WTC11 (cell line): ENCODE data around the gene FSHR. TPM values are rescaled to one million over a fixed set of nuclear protein-coding genes. Genes with fewer than 3 reads are reported as not detected.

Experiments used
- ATAC-seq: fragments of 200-7000 bp; cut with Tn5 transposase; 2 replicates; pipeline ENCODE4 v1.10.0; 2021; ENCODE audit warnings: mild to moderate bottlenecking, moderate library complexity
- CTCF ChIA-PET: fragments of 300-600 bp; sonication (Branson Sonifier 250); formaldehyde crosslinking; loops from one replicate; lab custom pipeline; 2021; ENCODE audit warnings: antibody characterized with exemption; lab: Charles Lee
- POLR2A ChIA-PET: fragments of 350-600 bp; sonication (Branson Sonifier 250); formaldehyde crosslinking; loops from one replicate; lab custom pipeline; 2021; ENCODE audit warnings: antibody characterized with exemption; lab: Charles Lee
- DNase-seq: peaks from one replicate; pipeline ENCODE4 v3.0.0; 2021; ENCODE audit warnings: low spot score
- H3K27ac Mint-ChIP-seq: 2 replicates; pipeline ENCODE4 v1.8.0; 2021; ENCODE audit warnings: mixed read lengths
- H3K27me3 Mint-ChIP-seq: 2 replicates; pipeline ENCODE4 v1.8.0; 2021; ENCODE audit warnings: low read depth, mild to moderate bottlenecking, moderate library complexity, mixed read lengths
- H3K36me3 Mint-ChIP-seq: 2 replicates; pipeline ENCODE4 v1.8.0; 2021; ENCODE audit warnings: mixed read lengths
- H3K4me1 Mint-ChIP-seq: 2 replicates; pipeline ENCODE4 v1.8.0; 2022; ENCODE audit warnings: mixed read lengths
- H3K4me3 Mint-ChIP-seq: 2 replicates; pipeline ENCODE4 v1.8.0; 2021; ENCODE audit warnings: mild to moderate bottlenecking, moderate library complexity, mixed read lengths
- H3K9me3 Mint-ChIP-seq: 2 replicates; pipeline ENCODE4 v1.8.0; 2021; ENCODE audit warnings: mixed read lengths
- ELF4 ChIP-seq: sonication (generic); formaldehyde crosslinking; IDR thresholded peaks from 2 replicates; pipeline ENCODE4 v1.8.1; 2022; ENCODE audit warnings: low read depth, mild to moderate bottlenecking, moderate library complexity, missing genetic modification reagents
- FOXP1 ChIP-seq: sonication (generic); formaldehyde crosslinking; IDR thresholded peaks from 2 replicates; pipeline ENCODE4 v1.8.0; 2022; ENCODE audit warnings: missing genetic modification reagents, mild to moderate bottlenecking, moderate library complexity, borderline replicate concordance
- GTF2I ChIP-seq: fragments of 250-450 bp; sonication (Bioruptor Pico); conservative IDR thresholded peaks from 2 replicates; pipeline ENCODE4 v1.4.0; 2021; ENCODE audit warnings: mild to moderate bottlenecking
- HMGA2 ChIP-seq: fragments of 250-450 bp; sonication (Bioruptor Pico); IDR thresholded peaks from 2 replicates; pipeline ENCODE4 v1.4.0; 2021; ENCODE audit warnings: mild to moderate bottlenecking, moderate library complexity
- IRF2 ChIP-seq: sonication (generic); formaldehyde crosslinking; IDR thresholded peaks from 2 replicates; pipeline ENCODE4 v1.8.0; 2022; ENCODE audit warnings: low read depth, missing genetic modification reagents, borderline replicate concordance
- NFATC4 ChIP-seq: fragments of 250-450 bp; sonication (Bioruptor Pico); IDR thresholded peaks from 2 replicates; pipeline ENCODE4 v1.9.0; 2021; ENCODE audit warnings: mild to moderate bottlenecking
- NR1H2 ChIP-seq: sonication (generic); formaldehyde crosslinking; IDR thresholded peaks from 2 replicates; pipeline ENCODE4 v1.9.0; 2021; ENCODE audit warnings: mild to moderate bottlenecking, moderate library complexity, missing genetic modification reagents
- PRRX2 ChIP-seq: fragments of 250-450 bp; sonication (Bioruptor Pico); IDR thresholded peaks from 2 replicates; pipeline ENCODE4 v1.8.0; 2021; ENCODE audit warnings: mild to moderate bottlenecking
- SMAD3 ChIP-seq: sonication (generic); formaldehyde crosslinking; IDR thresholded peaks from 2 replicates; pipeline ENCODE4 v1.8.0; 2022; ENCODE audit warnings: missing genetic modification reagents, mild to moderate bottlenecking, borderline replicate concordance
- TEAD1 ChIP-seq: sonication (generic); formaldehyde crosslinking; IDR thresholded peaks from 2 replicates; pipeline ENCODE4 v1.8.0; 2022; ENCODE audit warnings: mild to moderate bottlenecking, missing genetic modification reagents
- ZNF121 ChIP-seq: sonication (generic); formaldehyde crosslinking; IDR thresholded peaks from 2 replicates; pipeline ENCODE4 v1.8.0; 2023; ENCODE audit warnings: missing genetic modification reagents
- ZNF396 ChIP-seq: fragments of 250-450 bp; sonication (Bioruptor Pico); IDR thresholded peaks from 2 replicates; pipeline ENCODE4 v1.8.0; 2021; ENCODE audit warnings: mild to moderate bottlenecking, moderate library complexity, borderline replicate concordance
- ZNF423 ChIP-seq: fragments of 250-450 bp; sonication (Bioruptor Pico); IDR thresholded peaks from 2 replicates; pipeline ENCODE4 v2.1.2; 2022; ENCODE audit warnings: mild to moderate bottlenecking, moderate library complexity
- total RNA-seq: library from RNA; stranded (reverse); gene quantifications from 3 replicates; pipeline ENCODE4 v1.2.3, GENCODE V29; 2021
- TF ChIP-seq, protein P1 (sequence below): sonication (generic); formaldehyde crosslinking; IDR thresholded peaks from 2 replicates; pipeline ENCODE4 v1.8.0; 2023; ENCODE audit warnings: missing genetic modification reagents
- TF ChIP-seq, protein P2 (sequence below): sonication (generic); formaldehyde crosslinking; IDR thresholded peaks from 2 replicates; pipeline ENCODE4 v1.8.0; 2023; ENCODE audit warnings: mild to moderate bottlenecking, missing genetic modification reagents
- TF ChIP-seq, protein P3 (sequence below): fragments of 250-450 bp; sonication (Bioruptor Pico); IDR thresholded peaks from 2 replicates; pipeline ENCODE4 v1.8.0; 2021; ENCODE audit warnings: mild to moderate bottlenecking
- TF ChIP-seq, protein P4 (sequence below): fragments of 250-450 bp; sonication (Bioruptor Pico); IDR thresholded peaks from 2 replicates; pipeline ENCODE4 v1.9.0; 2021; ENCODE audit warnings: mild to moderate bottlenecking, borderline replicate concordance

FSHR gene
- total RNA-seq, 1 experiment from 2014 or later: not detected

DNA sequence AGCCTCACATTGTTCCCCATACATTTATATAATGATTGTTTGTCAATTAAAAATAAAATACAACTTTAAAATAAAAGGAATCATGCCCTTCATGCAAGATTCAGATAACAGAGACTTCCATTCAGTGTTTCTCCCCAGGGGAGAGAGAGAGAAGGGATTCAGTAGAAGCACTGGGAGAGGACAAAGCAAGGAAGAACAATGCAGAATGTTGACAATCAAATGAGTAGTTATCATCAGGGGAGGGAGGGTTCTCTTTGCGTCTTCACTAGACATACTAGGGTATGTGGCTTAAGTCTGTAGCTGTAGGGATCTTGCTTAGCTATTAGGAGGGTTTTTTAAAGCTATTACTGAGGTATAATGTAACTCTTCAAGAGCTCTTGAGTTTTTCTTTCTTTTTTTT, 30.7 kb downstream of the FSHR start (continued):
- TF ChIP-seq, protein P1, sequence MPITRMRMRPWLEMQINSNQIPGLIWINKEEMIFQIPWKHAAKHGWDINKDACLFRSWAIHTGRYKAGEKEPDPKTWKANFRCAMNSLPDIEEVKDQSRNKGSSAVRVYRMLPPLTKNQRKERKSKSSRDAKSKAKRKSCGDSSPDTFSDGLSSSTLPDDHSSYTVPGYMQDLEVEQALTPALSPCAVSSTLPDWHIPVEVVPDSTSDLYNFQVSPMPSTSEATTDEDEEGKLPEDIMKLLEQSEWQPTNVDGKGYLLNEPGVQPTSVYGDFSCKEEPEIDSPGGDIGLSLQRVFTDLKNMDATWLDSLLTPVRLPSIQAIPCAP: no peak
- TF ChIP-seq, protein P2, sequence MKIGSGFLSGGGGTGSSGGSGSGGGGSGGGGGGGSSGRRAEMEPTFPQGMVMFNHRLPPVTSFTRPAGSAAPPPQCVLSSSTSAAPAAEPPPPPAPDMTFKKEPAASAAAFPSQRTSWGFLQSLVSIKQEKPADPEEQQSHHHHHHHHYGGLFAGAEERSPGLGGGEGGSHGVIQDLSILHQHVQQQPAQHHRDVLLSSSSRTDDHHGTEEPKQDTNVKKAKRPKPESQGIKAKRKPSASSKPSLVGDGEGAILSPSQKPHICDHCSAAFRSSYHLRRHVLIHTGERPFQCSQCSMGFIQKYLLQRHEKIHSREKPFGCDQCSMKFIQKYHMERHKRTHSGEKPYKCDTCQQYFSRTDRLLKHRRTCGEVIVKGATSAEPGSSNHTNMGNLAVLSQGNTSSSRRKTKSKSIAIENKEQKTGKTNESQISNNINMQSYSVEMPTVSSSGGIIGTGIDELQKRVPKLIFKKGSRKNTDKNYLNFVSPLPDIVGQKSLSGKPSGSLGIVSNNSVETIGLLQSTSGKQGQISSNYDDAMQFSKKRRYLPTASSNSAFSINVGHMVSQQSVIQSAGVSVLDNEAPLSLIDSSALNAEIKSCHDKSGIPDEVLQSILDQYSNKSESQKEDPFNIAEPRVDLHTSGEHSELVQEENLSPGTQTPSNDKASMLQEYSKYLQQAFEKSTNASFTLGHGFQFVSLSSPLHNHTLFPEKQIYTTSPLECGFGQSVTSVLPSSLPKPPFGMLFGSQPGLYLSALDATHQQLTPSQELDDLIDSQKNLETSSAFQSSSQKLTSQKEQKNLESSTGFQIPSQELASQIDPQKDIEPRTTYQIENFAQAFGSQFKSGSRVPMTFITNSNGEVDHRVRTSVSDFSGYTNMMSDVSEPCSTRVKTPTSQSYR (CRISPR knock-in tag): no peak

DNA sequence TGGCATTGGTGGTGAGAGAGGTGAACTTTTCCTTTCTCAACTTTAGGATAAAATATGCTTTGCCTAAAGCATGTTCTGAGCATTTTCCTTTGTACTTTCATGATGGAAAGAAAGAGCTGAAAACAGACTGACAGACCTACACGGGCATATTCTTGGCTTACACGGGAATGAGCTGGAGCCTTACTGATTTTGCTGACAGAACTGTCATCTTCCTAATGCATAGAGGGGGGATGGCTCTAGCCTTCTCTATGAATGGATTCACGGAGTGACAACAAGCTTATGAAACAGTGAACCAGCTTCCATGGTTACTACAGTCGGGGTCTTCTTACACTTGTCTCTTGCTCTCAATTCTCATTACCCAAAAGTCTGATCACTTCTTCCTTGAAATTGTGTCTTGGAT, 32.2 kb downstream of the FSHR start:
- H3K4me1 Mint-ChIP-seq: peaks cover 7% of the 10 kb centered on the region
- ATAC-seq (no peak), DNase-seq (no peak)
- H3K9me3 Mint-ChIP-seq: no peaks in the 10 kb centered on the region
- TF ChIP-seq, protein P1: no peak
- TF ChIP-seq PRRX2 (CRISPR knock-in tag) (no peak), NFATC4 (CRISPR knock-in tag) (no peak), SMAD3 (CRISPR knock-in tag) (no peak), GTF2I (CRISPR knock-in tag) (no peak), ZNF423 (CRISPR knock-in tag) (no peak), NR1H2 (CRISPR knock-in tag) (no peak), FOXP1 (CRISPR knock-in tag) (no peak), TEAD1 (CRISPR knock-in tag) (no peak), ZNF121 (CRISPR knock-in tag) (no peak), ELF4 (CRISPR knock-in tag) (no peak), ZNF396 (CRISPR knock-in tag) (no peak), IRF2 (CRISPR knock-in tag) (no peak), HMGA2 (CRISPR knock-in tag) (no peak)
- TF ChIP-seq, protein P2 (CRISPR knock-in tag): no peak
- TF ChIP-seq, protein P3, sequence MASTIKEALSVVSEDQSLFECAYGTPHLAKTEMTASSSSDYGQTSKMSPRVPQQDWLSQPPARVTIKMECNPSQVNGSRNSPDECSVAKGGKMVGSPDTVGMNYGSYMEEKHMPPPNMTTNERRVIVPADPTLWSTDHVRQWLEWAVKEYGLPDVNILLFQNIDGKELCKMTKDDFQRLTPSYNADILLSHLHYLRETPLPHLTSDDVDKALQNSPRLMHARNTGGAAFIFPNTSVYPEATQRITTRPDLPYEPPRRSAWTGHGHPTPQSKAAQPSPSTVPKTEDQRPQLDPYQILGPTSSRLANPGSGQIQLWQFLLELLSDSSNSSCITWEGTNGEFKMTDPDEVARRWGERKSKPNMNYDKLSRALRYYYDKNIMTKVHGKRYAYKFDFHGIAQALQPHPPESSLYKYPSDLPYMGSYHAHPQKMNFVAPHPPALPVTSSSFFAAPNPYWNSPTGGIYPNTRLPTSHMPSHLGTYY (CRISPR knock-in tag): no peak
- ChIA-PET POLR2A (no interaction called here), CTCF (no interaction called here)
- no peak overlapping the region for H3K27ac Mint-ChIP-seq
- no peak overlapping the region for H3K4me3 Mint-ChIP-seq
- H3K27me3 Mint-ChIP-seq: no peaks in the 10 kb centered on the region
- H3K36me3 Mint-ChIP-seq: no peaks in the 10 kb centered on the region

DNA sequence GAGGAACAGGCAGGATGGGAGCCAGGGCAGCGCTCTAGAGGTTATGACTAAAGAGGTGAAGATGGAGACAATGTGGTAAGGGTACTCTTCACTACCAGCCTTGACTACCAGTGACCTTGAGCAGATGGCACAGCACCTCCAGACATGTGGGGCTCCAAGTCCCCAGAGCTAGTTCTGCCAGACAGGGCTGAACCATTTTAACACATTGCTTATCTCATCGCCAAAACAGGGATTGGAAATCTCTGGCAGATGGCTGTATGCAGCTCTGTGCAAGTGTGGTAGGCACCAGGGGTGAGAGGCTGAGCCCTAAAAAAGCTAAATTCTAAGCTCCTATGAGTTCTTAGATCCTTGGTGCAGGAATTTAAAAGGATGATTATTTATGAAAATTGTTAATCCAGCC, 41.3 kb downstream of the FSHR start:
- POLR2A ChIA-PET: interaction anchor here (0.6 kb wide), 1 partner anchor 14 kb away, joined by 8 read pairs; no protein-coding TSS in a partner anchor
- Mint-ChIP-seq H3K27me3 (no peaks in the 10 kb centered on the region), H3K4me1 (peaks cover 5% of the 10 kb centered on the region), H3K9me3 (no peaks in the 10 kb centered on the region), H3K36me3 (no peaks in the 10 kb centered on the region), H3K4me3 (no peak overlapping the region), H3K27ac (no peak overlapping the region)
- DNase-seq (no peak), ATAC-seq (no peak)
- TF ChIP-seq FOXP1 (CRISPR knock-in tag): no peak
- TF ChIP-seq, protein P4, sequence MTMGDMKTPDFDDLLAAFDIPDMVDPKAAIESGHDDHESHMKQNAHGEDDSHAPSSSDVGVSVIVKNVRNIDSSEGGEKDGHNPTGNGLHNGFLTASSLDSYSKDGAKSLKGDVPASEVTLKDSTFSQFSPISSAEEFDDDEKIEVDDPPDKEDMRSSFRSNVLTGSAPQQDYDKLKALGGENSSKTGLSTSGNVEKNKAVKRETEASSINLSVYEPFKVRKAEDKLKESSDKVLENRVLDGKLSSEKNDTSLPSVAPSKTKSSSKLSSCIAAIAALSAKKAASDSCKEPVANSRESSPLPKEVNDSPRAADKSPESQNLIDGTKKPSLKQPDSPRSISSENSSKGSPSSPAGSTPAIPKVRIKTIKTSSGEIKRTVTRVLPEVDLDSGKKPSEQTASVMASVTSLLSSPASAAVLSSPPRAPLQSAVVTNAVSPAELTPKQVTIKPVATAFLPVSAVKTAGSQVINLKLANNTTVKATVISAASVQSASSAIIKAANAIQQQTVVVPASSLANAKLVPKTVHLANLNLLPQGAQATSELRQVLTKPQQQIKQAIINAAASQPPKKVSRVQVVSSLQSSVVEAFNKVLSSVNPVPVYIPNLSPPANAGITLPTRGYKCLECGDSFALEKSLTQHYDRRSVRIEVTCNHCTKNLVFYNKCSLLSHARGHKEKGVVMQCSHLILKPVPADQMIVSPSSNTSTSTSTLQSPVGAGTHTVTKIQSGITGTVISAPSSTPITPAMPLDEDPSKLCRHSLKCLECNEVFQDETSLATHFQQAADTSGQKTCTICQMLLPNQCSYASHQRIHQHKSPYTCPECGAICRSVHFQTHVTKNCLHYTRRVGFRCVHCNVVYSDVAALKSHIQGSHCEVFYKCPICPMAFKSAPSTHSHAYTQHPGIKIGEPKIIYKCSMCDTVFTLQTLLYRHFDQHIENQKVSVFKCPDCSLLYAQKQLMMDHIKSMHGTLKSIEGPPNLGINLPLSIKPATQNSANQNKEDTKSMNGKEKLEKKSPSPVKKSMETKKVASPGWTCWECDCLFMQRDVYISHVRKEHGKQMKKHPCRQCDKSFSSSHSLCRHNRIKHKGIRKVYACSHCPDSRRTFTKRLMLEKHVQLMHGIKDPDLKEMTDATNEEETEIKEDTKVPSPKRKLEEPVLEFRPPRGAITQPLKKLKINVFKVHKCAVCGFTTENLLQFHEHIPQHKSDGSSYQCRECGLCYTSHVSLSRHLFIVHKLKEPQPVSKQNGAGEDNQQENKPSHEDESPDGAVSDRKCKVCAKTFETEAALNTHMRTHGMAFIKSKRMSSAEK (CRISPR knock-in tag): no peak
- CTCF ChIA-PET: no interaction called here
